ENCODE data around the gene DGCR6L. TPM values are rescaled to one million over a fixed set of nuclear protein-coding genes. Genes with fewer than 3 reads are reported as not detected.
A peak's percentile ranks its signal among the peaks of the same experiment; 100 is the strongest.
"Not testable (repeated sequence)": the region's sequence is repeated elsewhere in the genome, so short reads cannot be mapped to it uniquely, and the experiment has no call there.

DGCR6L gene
- total RNA-seq, 1 experiment from 2014 or later, result 59.8 TPM

DNA sequence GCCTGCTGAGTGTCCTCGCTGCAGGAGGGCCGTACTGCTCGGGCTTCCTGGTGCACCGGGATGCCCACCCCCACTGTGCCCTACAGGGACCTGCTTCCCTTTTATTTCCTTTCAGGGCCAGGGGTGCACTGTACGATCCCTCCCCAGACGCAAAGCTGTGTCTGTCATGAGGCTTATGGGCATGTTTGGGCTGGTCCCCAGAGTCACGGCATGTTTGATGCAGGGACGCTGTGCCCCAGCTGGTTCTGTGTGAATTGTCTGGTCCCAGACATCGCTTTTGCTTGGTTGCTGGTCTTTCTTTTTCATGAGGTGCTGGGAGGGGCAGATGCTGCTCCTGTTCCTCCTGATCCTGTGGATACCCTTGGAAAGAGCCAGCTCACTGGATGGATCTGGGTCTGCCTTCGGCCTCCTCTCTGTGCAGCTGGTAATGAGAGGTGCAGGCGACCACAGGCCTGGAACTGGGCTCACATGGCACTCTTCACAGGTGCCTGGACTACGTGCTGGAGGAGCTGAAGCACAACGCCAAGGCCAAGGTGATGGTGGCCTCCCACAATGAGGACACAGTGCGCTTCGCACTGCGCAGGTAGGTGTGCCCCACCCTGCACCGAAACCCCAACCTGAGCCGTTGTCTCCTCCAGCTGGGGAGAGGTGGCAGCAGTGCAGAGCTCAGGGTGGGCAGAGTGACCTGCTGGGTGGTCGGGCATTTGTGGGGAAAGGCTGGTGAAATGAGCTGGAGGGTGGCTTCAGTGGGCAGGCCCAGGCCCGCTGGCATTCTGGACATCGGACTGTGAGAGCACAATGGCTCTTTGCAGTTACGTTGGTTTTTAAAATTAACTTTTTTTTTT lies 10.8 kb downstream of the DGCR6L start:
- DNase-seq (ENCODE audit: low read depth), result not testable (repeated sequence)

DNA sequence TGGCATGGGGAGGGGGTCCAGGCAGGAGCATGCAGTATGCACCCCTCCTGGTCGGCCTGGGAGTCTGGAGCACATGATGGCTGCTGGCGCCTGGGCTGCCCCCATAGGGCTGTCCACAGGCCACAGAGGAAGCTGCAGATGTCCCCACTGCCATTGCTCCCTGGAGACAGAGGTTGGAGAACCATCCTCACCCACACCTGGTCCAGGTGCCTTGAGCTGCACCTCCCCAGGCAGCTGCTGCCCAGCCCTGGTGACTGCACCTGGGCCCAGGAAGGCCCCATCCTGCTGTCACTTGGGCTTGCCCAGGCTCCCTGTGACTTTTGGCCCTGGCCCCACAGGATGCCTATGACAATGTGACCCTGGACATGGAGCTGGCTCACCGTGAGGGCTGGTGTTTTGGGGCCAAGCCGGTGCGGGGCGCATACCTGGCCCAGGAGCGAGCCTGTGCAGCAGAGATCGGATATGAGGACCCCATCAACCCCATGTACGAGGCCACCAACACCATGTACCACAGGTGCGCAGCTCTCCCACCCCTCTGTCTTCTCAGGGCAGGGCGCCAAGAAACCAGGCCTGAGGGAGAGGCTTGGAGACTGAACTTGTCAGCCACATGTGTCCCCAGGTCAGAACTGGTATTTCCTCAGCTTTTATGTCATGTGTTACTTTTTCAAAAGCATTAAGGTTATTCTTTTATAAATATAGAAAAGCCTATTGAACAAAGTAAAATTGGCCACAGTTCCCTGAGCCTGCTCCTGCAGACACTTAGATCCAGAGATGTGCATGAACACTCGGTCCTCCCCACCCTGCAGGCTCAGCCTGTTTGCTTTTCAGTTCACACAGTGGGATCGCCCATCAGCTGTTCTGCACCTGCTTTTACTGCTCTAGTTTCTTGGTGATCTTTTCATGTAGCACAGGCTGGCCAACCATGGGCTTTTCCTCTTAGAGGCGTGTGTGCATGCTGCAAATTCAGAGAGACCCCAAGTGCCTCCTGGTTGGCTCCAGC lies 12.1 kb downstream of the DGCR6L start:
- not testable (repeated sequence) for DNase-seq (ENCODE audit: low read depth)

DNA sequence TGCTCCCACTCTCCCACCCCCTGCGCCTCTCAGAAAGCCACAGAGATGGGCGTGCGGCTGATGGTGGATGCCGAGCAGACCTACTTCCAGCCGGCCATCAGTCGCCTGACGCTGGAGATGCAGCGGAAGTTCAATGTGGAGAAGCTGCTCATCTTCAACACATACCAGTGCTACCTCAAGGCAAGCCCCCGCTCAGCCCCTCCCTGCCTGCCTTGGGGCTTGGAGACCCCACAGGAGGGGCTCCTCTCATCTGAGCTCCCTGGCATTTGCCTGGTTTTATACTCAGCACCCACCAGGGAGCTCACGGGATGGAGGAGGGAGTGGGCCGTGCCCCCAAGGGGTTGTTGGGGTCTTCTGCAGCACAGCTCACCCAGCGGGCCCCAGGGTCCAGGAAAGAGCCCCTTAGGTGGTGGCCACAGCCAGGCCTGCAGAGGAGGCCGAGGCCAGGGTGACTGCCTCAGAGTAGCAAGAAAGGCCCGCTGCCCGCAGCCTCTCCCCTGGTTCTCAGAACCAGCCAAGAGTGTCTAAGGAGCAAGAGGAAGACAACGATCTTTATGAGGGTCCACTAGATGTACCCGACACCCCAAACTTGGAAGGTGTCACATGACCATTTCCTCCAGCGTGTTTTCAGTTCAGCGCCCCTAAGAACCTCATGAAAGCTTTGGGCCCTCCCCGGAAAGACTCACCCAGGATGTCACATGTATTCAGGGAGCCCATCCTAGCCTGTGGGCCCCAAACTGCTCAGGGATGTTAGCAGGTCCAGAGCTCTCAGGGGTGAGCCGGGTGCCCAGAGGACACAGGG lies 13.0 kb downstream of the DGCR6L start:
- DNase-seq (ENCODE audit: low read depth), result not testable (repeated sequence)

DNA sequence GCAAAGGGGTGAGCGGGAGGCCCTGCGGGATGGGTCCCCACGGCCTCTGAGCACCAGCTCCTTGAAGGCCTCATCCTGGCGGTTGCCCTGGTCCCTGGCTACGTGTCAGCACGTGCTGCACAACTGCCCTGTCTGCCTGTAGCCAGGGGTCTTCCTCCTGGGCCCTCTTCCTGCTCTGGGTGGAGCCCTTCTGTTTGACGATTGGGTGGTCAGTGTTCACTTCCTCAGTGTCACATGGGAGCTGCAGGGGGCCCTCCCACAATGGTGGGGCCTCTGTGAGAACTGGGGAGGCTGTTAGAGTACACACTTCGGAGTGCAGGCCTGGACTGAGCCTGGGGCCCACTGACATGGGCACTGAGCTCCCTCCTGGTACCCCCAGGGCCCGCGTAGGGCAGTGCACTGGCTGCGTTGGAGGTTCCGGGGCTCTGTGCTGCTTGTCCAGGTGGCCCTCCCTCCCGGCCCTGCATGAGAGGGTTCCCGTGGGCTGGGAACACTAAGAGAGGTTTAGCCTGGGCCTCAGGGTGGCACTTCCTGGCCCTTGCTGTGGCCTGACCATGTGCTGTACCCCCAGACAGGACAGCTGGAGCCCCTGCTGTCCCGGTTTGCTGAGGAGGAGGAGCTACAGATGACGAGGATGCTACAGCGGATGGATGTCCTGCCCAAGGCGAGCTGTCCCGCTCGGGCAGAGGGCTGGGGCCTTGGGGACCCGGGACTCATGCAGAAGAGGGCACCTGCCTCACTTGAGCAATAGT lies 13.8 kb downstream of the DGCR6L start:
- DNase-seq (ENCODE audit: low read depth), result no peak

DNA sequence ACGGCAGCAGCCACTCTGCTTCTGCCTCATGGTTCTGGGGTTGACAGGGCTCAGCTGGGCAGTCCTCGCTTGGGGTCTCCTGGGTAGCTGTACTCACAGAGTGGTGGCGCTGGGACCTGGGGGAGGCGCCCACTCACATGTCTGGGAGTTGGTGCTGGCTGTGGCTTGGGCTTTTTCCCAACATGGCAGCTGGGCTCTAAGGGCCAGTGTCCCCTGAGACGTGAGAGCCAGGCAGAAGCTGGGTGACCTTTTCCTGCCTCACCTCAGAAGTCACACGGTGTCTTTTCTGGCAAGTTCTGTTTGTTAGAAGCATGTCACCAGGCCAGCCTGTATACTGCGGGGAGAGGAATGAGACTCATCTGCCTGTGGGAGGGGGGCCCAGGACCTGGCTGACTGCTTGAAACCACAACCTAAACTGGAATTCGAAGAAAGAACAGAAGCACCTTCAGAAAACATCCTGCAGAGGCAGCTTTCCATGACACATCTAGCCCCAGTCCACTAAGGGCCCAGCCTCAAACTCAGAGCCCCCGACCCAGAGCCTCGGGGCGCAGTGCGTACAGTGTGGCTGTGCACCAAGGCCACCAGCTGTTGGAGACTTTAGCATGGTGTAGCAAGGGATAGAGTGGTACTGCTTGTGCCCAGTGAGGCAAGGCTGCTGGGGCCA lies 14.5 kb downstream of the DGCR6L start:
- DNase-seq (ENCODE audit: low read depth), result not testable (repeated sequence)

DNA sequence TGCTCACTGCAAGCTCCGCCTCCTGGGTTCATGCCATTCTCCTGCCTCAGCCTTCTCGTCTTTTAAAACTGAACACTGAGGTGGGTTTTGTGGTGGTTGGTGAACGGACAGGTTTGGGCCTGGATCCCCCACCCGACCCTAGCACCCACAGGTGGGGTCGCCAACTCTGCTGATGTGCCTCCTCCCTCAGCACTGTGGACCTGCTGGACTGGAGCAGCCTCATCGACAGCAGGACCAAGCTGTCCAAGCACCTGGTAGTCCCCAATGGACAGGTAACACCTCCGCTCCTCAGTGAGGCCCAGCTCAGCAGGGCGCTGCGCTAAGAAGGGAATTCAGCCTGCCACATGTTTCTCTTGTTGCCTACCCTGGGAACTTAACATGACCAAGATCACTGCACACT lies 15.2 kb downstream of the DGCR6L start:
- no peak for DNase-seq (ENCODE audit: low read depth)

DNA sequence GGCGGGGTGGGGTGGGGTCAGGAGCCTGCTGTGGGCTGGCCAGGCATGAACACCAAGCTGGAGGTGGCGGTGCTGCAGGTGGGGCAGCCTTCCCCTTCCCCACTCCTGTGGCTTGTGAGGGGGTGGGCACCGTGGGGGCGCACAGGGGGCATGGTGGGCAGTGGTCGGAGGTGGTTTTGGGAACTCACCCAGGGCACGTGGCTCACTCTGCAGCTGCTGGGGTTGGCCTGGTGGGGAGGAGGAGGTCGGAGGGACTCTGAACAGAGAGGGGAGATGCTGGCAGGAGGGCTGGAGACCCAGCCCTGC lies 16.7 kb downstream of the DGCR6L start:
- DNase-seq (ENCODE audit: low read depth), result not testable (repeated sequence)

DNA sequence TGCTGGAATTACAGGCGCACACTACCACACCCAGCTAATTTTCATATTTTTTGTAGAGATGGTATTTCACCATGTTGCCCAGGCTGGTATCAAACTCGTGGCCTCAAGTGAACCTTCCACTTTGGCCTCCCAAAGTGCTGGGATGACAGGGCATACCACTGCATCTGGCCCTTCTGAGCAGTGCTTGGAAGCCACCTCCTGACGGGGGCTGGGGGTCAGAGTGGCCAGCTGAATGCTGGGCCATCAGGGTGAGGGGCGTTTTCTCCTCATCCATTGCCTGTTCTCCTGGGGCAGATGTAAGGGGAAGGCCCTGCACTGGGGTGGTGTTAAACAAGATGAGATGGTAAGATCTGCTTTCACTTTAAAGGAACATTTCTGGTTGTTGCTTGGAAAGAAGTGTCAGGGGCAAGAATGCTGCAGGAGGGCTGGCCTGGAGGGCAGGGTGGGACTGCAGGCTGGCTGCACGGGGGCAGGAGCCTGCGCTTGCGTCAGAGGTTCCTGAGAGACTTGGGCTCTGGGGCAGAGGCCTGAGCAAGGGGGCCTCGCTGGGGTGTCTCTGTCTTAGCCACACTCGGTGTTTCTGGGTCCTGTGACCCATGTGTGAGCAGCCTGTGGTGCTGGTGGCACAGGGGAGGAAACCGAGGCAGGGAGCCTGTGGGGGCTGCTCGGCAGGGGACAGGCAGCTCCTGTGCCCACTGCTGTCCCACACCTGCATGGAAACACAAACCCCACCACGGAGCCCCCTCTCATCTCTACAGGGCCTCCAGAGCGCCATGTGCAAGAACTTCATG lies 17.2 kb downstream of the DGCR6L start:
- DNase-seq (ENCODE audit: low read depth), result no peak

DNA sequence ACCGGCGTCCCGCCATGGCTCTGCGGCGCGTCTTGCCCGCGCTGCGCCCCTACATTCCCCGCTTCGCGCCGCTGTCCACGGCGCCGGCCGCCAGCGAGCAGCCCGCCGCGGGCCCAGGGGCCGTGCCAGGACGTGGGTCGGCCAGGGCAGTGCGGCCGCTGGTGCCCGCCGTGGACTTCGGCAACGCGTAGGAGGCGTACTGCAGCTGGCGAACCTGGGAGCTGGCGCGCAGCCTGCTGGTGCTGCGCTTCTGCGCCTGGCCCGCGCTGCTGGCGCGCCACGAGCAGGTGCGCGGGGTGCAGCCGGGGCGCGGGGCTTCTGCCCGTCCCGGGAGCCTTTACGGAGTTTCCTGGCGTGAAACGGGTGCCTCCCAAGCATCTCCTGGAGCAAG lies 20.1 kb downstream of the DGCR6L start:
- DNase-seq (ENCODE audit: low read depth), result peak; percentile 52

DNA sequence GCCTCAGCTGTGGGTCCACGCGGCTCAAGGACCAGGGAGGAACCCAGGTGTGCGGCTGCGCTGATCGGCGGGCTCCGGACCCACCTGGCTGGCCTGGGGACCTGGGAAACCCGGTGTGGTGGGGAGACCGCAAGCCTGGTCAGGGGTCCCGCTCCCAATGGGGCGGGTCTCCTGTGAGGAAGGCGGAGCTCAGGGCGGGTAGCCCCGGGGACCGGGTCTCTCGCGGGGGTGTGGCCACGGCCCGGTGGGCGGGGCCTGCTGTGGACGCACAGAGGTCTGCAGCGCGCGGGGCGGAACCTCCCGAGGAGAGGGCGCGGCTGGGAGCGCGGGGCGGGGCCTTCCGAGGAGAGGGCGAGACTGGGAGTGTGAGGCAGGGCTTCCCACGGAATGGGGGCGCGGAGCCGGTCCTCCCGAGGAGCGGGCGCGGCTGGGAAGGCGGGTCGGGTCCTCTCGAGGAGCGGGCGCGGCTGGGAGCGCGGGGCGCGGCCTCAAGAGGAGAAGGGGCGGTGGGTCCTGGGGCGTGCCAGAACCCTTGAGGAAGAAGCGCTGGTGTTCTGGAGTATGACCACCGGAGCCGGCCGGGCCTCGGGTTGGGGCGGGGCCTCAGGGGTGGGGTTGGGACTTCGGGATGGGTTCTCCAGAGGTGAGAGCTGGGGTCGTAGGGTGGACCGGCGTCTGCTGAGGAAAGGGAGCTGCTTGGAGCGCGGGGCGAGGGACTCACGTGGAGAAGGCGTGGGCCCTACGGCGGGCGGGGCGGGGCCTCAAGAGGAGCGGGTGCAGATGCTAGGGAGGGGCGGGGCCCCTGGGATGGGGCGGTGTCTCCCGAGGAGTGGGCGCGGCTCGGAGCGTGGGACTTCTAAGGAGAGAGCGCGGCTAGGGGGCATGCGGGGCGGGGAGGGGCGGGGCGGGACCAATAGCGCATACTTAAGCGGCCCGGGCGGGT lies 20.8 kb downstream of the DGCR6L start:
- DNase-seq (ENCODE audit: low read depth), result peak; percentile 88

DNA sequence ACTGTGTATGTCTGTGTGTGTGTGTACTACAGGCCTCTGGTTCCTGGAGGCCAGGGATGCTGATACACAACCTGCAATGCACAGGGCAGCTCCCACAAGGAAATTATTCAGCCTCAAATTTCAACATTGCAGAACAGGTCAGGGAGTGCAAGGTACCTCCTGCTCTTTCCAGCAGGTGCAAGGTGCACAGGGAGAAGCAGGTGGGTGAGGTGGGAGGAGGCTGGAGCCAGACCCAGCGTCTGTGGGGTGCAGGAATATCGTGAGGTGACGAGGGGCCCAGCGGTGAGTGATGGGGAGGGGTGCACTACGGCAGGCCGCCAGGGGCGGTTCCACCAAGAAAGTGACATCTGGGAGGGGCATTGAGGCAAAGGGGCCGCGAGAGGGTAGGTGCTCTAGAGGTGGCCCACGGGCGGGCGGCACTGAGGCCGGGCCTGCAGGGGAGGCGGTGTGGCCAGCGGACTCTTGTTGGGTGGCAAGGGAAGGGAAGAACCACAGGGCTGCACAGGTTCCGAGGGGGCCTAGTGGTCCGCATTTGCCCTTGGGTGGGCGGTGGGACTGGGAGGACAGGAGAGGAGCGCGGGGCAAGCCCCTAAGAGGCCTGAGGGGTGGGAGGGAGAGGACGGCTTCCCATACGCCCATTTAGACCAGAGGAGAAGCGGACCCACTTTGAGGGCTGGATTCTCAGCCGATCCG lies 21.6 kb downstream of the DGCR6L start:
- DNase-seq (ENCODE audit: low read depth), result no peak

DNA sequence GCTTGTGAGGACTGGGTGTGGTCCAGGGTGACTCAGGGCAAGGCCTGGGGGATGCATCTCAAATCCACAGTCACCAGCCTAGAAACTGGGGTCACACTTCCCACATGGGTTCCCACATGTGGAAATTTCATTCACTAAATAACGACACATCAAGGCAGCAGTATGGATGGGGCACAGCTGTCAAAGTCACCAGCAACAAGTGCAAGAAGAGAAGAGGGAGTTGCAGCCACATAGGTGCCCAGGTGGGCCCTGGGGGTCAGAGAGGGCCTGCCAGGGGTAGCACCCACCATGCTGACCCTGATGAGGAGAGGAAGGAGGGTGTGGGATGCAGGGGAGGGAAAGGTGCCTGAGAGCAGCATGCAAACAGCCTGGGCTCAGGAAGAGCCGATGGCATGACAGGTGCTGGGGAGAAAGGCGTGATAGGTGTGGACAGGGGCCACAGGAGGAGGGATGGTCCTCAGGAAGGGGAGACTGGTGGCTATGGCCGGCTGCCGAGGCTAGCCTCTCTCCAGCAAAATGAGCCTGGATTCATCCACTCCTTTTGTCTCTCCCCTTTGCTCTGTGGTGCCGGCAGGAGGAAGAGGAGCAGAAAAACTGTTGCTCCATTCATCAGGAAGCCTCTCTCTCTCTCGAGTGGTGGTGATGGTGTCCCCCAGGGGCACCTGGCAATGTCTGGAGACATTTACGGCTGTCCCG lies 22.3 kb downstream of the DGCR6L start:
- no peak for DNase-seq (ENCODE audit: low read depth)

DNA sequence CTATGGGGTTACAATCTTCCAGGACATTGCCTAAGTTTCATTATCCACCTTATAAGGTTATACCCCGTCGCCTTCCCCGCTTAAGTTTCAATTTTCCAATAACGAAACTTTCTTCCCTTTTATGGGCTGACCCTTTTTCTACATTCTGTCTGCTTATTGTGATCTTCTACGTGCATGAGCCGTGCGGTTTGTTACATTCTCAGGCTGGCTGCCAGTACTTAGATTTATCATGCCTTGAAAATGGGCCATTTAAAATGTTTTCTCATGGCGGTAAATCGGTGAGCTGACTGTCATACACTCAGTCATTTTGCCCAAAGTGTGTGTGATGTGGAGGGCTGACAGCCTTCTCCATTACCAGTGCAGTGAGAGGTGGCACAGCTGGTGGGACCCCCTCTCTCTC lies 23.3 kb downstream of the DGCR6L start:
- no peak for DNase-seq (ENCODE audit: low read depth)

DNA sequence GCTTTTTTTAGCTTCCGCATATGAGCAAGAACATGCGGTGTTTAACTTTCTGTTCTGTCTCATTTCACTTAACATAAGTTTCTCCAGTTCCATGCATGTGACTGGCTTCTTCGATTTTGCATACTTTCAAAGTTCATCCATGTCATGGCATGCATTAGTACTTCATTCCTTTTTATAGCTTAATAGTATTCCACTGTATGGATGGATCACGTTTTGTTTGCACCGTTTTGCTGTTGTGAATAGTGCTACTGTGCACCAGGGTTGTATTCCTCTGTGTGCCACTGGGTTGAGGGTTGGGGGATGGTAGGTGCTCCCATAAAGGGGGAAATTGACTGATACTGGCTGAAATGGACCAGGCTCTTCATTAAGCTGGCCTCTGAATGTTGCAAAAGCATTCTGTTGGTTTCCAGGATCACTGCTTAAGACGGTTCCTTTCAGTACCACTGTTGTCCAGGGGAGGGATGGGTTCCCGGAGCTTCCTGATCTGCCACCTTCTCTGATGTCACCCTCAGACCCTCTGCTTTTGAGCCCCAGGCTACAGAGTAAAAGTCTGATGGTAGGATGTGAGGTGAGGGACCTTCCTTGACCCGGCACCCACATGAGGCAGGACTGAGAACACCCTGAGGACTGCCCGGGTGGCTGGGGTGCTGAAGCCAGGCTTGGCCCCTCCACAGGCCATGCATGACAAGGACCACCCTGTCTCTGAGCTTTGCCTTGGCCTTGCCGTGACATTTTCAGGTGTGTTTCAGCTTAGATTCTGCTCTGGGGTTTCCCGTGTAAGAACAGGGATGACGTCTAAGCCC lies 24.4 kb downstream of the DGCR6L start:
- no peak for DNase-seq (ENCODE audit: low read depth)

DNA sequence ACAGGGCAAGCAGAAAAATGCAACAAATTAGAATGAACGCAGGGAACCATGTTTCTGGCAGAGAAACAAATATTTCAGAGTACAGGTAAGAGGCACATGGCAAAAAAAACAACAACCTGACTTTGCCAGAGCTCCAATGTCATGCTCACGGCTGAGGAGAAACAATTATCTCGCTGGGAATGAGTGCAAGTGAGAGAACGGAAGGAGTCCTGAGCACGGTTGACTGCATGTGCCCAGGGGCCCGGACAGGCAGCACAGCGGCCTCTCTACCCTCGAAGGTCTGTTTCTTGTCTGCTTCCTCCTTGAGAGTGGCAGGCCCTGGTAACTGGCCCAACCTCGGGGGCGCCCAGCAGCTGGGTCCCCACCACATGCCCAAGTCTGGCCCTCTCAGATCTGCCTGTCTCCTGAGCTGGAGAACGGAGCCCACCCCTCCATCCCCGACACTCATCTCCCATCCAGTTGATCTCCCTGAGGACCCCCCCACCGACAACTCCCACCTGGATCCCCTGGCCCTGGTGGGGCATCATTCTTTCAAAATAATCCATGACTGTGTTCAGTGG lies 27.1 kb downstream of the DGCR6L start:
- DNase-seq (ENCODE audit: low read depth), result no peak

DNA sequence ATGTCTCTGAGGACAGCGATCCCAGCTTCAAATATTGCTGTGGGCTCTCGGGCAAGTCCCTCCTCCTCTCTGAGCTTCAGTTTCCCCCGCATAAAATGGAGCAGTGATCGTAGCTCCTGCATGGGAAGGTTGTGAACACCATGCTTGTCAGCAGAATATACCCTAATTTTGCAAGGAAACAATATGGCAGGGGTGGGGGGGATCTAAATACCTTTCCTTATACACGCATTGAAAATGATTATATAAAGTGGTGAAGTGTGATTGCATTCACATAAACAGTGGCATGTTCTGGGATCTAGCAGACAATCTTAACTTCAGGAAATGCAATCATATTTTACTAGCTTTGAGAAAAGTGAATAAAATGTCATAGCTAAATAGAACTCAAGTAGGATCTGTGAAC lies 27.8 kb downstream of the DGCR6L start:
- DNase-seq (ENCODE audit: low read depth), result no peak
